ENCODE measurements around the gene SCRN1.

DNA sequence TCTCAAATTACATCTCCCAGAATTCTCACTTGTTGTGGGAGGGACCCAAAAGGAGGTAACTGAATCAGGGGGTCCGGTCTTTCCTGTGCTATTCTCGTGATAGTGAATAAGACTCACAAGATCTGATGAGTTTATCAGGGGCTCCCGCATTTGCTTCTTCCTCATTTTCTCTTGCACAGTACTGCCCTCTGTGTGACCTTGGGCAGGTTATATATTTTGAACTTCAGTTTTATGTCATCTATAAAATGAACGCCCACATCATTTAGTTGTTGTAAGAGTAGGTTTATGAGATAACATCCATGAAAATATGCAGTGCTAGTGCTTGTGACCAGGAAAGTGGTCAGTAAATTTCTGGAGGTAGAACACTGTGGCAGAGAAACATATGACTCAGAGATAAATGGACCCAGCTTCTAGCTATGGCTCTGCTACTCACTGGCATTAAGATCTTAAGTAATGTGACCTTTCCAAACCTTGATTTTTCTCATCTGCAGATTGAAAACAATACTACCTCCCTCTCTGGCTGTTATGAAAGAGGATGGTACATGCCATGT is 44.3 kb downstream of the SCRN1 start:
- no peak for TF ChIP-seq POLR2AphosphoS5 (IDR thresholded peaks at IDR 0.05)
- TF ChIP-seq, protein P1, sequence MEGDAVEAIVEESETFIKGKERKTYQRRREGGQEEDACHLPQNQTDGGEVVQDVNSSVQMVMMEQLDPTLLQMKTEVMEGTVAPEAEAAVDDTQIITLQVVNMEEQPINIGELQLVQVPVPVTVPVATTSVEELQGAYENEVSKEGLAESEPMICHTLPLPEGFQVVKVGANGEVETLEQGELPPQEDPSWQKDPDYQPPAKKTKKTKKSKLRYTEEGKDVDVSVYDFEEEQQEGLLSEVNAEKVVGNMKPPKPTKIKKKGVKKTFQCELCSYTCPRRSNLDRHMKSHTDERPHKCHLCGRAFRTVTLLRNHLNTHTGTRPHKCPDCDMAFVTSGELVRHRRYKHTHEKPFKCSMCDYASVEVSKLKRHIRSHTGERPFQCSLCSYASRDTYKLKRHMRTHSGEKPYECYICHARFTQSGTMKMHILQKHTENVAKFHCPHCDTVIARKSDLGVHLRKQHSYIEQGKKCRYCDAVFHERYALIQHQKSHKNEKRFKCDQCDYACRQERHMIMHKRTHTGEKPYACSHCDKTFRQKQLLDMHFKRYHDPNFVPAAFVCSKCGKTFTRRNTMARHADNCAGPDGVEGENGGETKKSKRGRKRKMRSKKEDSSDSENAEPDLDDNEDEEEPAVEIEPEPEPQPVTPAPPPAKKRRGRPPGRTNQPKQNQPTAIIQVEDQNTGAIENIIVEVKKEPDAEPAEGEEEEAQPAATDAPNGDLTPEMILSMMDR (IDR thresholded peaks at IDR 0.05): no peak
